ENCODE data around the gene TMEM253.

DNA sequence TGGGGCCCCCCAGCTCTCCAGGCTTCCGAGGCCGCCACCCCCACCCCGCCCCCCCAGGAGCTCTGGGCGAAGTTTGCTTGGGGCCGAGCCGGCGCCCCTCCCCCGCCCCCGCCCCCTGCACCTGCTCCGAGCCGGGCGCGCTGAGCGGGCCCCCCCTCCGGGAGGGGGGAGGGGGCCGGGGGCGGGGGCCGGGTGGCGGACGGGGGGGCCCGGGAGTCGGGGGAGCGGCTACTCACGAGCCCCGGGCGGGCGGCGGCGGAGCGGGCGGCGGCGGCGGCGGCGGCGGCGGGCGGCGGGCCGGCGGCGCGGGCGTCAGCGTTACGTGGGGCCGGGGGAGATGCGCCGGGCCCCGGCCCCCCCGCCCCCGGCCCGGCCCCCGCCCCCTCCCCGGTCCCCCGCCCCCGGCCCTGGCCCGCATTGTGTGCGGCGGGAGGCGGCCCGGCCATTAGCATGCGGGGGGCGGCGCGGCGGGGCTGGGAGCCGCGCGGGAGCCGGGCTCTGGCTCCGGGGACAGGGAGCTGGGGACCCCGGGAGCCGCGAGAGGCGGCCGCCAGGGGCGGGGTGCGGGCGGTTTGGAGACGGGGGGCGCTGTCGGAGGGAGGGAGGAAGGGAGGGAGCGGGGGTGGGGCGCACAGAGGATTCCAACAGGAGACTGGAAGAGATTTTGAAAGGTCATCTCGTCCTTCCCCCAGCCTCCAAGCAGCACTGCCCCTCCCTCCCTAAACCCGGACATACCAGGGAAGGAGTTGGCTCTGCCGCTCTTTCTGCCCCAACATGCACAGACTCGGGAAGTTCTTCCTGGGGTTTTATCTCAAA, 2.6 kb upstream of the TMEM253 start, which contains the start of gene ZNF219:
- TF ChIP-seq POLR2A (IDR thresholded peaks at IDR 0.05): peak in 1 of 4 donors; percentile 44
- TF ChIP-seq, protein P1, sequence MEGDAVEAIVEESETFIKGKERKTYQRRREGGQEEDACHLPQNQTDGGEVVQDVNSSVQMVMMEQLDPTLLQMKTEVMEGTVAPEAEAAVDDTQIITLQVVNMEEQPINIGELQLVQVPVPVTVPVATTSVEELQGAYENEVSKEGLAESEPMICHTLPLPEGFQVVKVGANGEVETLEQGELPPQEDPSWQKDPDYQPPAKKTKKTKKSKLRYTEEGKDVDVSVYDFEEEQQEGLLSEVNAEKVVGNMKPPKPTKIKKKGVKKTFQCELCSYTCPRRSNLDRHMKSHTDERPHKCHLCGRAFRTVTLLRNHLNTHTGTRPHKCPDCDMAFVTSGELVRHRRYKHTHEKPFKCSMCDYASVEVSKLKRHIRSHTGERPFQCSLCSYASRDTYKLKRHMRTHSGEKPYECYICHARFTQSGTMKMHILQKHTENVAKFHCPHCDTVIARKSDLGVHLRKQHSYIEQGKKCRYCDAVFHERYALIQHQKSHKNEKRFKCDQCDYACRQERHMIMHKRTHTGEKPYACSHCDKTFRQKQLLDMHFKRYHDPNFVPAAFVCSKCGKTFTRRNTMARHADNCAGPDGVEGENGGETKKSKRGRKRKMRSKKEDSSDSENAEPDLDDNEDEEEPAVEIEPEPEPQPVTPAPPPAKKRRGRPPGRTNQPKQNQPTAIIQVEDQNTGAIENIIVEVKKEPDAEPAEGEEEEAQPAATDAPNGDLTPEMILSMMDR (IDR thresholded peaks at IDR 0.05): peak in 1 of 6 experiments; percentile 24
- no peak for TF ChIP-seq EP300 (IDR thresholded peaks at IDR 0.05)
